GM18951 (cell line): ENCODE results near the gene TACC2.

Source experiments
- POLR2A ChIP-seq: IDR thresholded peaks from 4 replicates; pipeline ENCODE4 v1.6.1; 2011; ENCODE audit warnings: mild to moderate bottlenecking; ENCODE audit not compliant: insufficient read length, insufficient read depth; ENCODE audit errors: extremely low read depth
- in situ Hi-C: fragments of 300-500 bp; cut with MboI; formaldehyde crosslinking; loops from one replicate; pipeline ENCODE4 v1.12.0; 2022; ENCODE audit warnings: low sequenced_read_pairs, mixed read lengths, inconsistent platforms; ENCODE audit not compliant: unreplicated experiment

The TACC2 gene

DNA sequence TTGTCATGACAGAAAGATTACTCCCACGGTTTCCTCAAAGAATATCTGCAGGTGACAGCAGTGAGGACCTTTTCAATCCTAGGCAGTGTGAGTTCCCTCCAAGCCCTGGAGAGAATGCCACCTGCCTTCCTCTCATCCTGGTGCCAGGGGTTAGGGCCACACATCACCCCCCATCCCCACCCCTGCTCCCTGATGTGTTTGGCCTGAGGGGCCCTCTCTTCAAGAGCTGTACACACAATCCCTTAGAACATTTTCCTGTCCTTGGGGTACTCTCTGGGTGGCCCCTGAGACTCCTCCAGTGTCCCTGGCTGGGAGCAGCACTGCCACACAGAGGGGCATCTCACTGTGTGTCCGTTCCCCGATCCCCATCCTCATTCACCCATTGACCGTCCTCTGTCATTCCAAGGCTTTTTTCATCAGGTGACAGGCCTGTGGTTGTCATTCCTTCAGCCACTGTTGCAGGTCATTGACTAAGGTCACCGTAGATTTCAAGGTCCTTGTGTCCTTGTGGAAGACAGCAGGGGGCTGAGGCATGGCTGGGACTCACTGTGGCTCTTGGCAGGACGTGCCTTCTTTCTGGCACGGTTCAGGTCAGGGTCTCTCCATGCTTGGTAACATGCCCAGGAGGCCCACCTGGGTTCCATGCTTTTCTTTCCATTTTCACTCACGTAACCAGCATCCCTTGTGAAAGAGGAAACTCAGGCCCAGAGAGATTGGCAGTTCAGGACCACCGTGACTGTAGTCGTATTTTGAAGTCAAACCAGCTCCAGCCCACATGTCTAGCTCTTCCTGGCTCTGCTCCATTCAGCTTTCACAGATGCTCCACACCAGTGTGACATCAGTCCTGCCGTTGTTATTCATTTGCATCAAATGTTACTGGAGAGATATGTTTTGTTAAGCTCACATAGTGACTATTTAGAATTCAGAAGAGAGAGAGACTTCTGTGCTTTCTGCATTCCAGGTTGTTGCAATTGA lies 255.3 kb downstream of the TACC2 start:
- in situ Hi-C loops = no loop called here
- no peak for TF ChIP-seq POLR2A

DNA sequence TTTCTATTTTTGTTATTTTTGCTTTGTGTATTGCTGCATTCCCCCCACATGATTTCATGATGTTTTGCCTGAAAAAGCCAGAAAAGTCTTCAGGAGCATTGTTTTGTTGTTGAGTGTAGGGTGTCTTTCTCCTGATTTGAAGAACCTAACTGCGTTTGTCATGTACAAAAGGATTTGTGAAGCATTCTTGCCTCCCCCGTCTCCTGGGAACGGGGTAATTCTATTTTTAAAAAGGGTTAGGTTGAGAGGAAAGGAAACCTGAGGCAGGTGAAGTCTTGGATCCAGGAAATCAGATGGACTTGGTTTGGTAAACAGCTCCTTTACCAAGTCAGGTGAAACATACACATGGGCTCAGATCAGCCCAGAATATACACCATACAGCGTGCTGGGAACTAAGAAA lies 256.2 kb downstream of the TACC2 start:
- in situ Hi-C loops = no loop called here
- no peak for TF ChIP-seq POLR2A

DNA sequence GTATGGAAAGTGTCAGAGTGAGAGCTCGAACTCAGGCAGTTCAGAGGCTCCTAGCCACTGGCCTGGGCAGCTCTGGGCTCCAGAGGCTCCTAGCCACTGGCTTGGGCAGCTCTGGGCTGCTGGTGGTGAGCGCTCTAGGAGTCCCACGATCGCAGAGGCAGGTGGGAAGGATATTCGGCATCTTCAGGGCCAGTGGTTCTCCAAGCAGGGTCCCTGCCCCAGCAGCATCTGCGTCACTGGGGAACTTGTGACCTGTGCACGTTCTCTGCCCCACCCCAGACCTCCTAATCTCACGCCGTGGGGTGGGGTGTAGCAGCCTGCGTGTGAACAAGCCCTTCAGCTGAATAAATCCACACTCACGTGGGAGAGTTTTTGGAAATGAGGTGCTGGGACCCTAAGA lies 256.9 kb downstream of the TACC2 start:
- TF ChIP-seq POLR2A = no peak
- in situ Hi-C loops = no loop called here

DNA sequence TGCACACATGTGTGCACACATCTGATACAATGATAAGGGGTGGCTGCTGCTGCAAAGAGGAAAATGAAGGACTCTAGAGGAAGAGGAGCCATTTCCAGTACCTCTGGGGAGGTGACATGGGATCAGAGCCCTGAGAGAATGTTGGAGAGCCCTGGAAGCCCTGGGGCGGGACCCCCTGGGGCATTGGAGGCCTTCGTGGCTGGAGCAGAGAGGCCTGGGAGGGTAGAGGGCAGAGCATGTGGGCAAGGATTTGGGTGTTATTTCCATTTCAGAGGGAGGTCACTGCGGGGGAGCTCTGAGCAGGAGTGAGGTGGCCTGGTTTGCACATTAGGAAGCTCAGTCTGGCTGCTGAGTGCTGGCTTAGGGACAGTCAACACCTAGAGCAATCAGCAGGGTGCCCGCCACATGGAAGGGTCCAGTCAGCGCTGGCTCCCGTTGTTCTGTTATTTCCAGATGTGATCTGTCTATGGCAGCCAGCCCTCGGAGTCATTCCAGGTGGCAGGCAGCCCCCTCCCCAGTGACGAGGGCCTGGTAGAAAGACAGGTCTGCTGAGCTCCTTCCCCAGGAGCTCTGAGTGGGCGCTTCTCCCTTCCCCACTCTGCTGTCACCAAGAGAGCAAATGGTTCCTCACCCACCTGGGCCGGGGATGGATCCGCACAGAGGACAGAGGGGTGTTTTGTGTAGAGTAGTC lies 258.0 kb downstream of the TACC2 start:
- in situ Hi-C loops = no loop called here
- TF ChIP-seq POLR2A = no peak

DNA sequence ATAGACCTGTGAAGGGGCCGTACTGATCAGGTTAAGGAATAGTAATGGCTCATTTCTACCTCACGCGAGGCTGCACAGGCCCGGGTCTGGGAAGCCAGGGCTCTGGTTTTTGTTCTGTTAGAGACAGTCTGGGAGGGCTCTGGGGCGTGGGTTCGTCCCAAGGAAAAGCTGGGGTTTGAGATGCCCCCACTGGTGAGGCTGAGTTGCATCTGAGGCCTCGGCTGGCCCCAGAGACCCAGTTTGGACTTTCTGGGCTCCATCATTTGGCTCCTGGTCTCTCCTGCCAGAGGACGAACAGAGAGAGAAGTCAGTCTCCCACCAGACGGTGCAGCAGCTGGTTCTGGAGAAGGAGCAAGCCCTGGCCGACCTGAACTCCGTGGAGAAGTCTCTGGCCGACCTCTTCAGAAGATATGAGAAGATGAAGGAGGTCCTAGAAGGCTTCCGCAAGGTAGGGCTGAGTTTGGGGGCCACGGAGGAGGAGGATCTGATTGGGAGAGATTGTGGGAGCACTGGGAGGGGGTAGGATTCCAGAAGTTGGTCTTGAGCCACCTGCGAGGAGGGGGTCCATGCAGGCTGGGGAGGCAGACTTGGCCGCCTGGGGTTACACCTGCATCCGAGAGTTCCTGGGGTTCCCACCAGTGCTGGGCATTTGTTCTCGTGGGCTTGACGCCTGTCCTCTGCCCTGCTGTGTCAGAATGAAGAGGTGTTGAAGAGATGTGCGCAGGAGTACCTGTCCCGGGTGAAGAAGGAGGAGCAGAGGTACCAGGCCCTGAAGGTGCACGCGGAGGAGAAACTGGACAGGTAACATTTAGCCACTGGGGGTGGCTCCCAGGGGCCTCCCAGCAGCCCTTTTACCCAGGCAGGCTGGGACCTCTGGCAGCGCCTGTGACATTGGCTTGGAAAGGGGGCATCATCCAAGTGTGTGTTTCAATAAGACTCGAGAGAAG lies 259.7 kb downstream of the TACC2 start:
- in situ Hi-C loops = no loop called here
- no peak for TF ChIP-seq POLR2A

DNA sequence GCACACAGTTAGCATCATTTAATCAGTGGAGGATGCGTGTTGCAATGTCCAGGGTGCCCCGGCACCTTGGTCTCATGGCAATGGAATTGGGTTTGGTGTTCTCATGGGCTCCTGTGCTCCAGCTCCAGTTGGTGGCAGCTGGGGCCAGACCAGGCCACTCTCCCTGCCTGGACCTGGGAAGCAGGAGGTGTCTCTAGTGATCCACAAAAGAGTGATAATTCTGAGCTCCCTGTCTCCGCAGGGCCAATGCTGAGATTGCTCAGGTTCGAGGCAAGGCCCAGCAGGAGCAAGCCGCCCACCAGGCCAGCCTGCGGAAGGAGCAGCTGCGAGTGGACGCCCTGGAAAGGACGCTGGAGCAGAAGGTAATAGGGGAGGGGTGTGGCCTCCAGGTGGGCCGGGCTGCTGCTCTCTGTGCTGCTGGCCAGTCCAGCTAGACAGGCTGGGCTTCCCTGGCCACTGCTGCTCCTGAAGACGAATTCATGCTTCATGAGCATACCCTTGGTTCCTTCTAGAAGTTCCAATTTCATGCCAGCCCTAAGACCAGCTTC lies 260.4 kb downstream of the TACC2 start:
- in situ Hi-C loops = no loop called here
- no peak for TF ChIP-seq POLR2A

DNA sequence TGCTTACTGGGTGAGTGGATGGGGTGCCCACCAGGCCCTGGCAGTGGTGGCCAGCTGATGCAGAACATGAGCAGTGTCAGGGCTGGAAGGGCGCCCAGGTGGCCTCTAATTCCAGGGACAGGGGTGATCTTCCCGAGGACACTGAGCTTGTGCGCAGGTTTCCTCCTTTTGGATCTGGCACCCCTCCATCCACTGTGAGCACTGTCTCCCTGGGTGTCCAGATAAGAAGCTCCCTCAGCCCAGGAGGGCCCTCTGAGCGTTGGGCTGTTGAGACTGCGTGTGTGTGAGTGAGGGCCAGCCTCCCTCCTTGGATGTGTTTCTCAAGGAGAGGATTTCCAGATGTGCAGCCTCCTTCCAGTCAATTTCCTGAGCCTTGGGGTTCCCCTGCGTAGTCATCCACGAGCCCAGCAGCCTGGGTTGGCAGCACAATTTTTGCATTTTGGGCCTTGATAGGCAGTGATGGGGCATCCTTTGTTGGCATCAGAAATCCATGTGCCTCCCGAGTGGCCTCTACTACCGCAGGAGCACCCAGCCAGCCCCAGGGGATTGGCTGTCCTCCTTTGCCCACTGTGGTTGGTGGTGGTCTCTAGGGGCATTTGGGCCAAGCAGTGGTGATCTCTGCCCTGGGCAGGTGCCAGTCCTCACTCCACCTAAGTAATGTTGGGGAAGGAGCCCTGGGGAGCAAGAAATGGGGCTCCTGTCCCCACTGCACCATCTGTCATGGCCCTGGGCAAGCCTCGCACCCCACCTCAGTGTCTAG lies 261.2 kb downstream of the TACC2 start:
- in situ Hi-C loops = no loop called here

DNA sequence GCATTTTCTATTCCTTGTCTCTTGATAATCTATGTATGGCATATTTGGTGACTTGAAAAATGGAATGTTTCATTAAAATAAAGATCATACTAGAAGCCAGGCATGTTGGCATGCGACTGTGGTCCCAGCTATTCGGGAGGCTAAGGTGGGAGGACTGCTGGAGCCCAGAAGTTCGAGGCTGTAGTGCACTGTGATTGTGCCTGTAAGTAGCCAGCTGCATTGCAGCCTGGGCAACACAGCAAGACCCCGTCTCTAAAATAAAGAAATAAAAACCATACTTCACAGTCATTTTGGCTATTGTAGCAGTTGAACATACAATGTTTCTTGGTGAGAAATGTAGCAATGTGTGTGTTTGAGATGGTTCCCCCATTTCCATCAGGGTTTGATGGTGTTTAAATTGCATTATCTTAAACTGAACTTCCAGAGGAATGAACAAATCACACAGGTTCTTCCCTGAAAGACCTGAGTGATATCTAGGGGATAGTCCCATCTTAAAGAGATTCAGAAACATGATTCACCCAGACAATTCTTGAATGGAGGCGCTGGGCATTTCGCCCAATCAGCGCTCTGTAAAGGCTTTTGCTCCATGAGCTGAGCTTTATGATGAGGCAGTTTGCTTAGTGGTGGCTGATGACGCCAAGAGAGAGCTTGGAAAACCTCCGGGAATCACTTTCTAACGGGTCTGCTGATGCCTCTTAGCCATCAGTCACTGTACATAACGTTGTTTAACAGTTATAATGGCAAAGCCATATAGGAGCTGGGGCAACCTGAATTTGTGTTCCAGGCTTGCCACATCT lies 262.7 kb downstream of the TACC2 start:
- TF ChIP-seq POLR2A = no peak
- in situ Hi-C loops = no loop called here

More for the DNA sequence above, 261.2 kb downstream of the TACC2 start:
- no peak for TF ChIP-seq POLR2A

DNA sequence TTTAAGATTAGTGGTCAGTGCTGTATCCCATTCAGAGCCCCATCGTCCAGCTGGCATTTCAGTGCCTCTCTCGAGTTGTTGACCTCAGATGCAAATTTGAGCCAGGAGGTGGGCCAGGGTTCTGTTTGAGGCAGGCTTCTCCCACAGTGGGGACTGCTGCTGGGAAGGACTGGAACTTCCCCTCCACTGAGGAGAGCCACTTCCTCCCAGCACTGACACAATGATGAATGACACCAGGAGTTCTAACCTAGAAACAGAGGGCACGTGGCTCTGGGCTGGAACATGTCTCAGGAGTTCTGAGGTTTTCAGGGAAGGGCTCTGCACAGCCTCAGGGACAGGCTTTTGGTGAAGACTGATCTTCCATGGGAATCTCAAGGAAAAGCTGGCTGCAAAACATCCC lies 263.8 kb downstream of the TACC2 start:
- TF ChIP-seq POLR2A = no peak
- in situ Hi-C loops = no loop called here

DNA sequence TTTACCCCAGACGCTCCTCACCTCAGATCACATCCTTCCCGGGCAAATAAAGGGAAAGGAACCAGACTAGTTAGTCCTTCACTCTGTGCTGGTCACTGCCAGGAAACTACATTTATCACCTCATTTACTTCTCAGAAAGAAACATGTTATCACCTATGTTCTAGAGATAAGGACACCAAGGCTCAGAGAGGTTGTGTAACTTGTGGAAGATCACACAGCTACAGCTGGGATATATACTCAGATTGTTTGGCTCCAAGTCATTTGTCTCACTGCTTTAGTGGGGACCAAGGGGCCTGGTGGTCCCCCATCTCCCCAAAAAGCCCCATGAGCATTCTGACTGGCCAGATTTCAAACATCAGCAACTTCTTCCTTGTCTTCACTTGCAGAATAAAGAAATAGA lies 264.6 kb downstream of the TACC2 start:
- TF ChIP-seq POLR2A = no peak
- in situ Hi-C loops = no loop called here

DNA sequence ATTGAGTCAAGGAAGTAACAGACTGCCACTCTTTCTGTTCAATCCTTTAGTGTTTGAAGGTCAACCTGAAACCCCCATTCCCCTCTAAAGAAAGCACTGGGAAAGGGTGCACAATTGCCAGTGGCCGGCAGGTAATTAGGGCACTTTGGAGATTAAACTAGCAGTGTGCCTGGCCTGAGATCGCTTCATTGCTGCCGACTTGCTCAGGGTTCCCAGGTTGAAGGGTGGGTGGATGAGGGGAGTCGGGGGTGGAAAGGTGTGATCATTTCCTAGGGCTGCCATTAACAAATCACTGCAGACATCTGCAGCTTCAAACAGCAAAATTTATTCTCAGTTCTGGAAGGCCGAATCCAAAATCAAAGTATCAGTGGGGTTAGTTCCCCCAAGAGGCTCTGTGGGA lies 265.9 kb downstream of the TACC2 start:
- TF ChIP-seq POLR2A = no peak
- in situ Hi-C loops = no loop called here

DNA sequence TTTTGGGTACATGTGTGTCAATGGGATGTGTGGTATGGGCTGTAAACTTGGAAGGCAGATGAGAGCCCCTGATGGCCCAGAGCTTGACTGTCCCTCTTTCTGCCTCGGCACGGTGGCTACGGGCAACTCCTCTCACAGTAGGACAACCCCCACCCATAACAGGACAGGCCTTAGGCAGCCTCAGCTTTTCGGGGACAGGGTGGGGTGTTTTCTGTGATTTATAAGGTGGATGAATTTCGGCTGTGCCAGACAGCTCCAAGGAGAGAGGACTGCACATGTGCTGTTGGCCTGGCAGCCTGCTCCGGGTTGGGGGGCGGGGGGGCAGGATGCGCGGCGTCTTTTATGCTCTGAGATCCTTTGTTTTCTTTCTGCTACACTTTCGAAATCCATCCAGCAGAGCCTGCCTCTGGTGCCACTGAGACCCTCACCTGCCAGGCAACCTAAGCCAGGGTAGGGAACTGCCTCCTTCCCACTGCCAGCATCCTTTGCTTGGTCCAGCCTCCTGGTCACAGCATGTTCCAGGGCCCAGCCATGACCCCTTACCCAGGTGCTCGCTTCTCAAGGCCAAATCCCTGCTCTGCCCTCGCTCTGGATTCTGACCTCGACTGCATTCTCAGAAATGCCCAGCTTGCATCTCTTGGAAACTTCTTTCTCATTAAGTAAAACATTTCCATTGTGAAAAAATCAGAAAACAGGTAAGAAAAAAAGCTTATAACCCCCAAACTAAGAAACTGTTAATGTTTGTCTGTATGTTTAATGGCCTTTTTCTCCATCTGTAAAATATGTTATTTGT lies 266.7 kb downstream of the TACC2 start:
- TF ChIP-seq POLR2A = no peak
- in situ Hi-C loops = no loop called here
